ENCODE measurements around the gene SLC25A34.

SLC25A34 gene

DNA sequence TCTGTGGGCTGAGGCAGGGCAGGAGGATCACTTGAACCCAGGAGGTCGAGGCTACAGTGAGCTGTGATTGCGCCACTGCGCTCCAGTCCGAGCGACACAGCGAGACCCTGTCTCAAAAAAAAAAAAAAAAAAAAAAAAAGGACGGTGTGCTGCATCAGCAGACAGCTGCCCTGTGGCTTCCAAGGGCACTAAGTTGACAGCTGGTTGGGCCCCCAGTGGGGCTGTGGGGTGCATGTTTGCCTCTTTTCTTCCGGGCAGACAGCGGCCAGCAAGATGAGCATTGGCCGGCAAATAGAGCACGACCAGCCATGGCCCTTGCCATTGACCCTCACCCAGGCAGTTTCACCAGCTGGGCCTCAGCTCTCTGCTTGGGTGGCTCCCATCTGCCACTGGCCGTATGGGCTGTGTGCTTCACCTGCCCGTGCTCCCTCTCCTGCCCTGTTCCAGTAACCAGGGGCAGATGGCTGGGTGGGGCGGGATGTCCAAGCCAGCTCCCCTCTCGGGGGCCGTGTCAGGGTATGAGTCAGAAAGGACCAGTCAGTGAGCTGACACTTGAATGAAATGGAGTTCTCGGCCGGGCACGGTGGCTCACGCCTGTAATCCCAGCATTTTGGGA is 12.3 kb upstream of the SLC25A34 start:
- DNase-seq (ENCODE audit: low spot score) = no peak
- TF ChIP-seq, protein P1, sequence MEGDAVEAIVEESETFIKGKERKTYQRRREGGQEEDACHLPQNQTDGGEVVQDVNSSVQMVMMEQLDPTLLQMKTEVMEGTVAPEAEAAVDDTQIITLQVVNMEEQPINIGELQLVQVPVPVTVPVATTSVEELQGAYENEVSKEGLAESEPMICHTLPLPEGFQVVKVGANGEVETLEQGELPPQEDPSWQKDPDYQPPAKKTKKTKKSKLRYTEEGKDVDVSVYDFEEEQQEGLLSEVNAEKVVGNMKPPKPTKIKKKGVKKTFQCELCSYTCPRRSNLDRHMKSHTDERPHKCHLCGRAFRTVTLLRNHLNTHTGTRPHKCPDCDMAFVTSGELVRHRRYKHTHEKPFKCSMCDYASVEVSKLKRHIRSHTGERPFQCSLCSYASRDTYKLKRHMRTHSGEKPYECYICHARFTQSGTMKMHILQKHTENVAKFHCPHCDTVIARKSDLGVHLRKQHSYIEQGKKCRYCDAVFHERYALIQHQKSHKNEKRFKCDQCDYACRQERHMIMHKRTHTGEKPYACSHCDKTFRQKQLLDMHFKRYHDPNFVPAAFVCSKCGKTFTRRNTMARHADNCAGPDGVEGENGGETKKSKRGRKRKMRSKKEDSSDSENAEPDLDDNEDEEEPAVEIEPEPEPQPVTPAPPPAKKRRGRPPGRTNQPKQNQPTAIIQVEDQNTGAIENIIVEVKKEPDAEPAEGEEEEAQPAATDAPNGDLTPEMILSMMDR (IDR thresholded peaks at IDR 0.05; ENCODE audit: extremely low read depth, missing control alignments) = no peak

DNA sequence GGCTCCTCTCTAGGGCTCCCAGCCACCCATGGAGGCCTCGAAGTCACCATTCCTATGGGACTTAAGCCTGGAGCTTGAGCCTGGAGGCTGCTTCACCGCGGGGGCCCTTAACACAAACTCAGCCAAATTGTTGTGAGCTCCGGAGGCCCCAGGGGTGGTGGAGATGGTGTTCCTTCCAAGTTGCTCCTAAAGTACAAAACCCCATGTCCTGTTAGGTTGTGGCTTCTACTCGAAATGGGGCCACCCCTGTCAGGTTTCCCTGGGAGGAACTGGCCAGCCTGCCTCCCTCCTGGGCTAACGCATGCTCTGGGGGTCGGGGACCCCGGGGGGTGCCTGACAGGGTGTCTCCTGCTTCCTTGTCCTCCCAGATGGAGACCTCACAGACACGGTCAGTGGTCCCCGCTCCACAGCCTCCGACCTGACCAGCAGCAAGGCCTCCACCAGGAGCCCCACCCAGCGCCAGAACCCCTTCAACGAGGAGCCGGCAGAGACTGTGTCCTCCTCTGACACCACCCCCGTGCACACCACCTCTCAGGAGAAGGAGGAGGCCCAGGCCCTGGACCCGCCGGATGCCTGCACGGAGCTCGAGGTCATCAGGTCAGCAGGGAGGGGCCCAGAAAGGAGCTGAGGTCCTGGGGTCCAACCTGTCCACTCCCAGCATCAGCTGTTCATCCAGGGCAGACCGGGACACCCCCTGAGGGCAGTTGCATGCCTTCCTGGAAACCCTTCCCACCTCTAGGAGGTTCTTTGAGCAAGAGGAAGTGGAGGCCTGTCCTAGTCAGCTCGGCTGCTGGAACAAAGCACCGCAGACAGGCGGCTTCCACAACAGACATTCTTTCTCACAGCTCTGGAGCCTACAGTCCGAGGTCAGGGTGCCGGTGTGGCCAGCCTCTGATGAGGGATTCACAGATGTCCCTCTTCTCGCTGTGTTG is 10.8 kb upstream of the SLC25A34 start:
- TF ChIP-seq, protein P1 (IDR thresholded peaks at IDR 0.05; ENCODE audit: extremely low read depth, missing control alignments) = no peak
- no peak for DNase-seq (ENCODE audit: low spot score)

GRCh38 chr1:15726508-15726907 is 9.6 kb upstream of the SLC25A34 start:
- DNase-seq (ENCODE audit: low spot score) = no peak
- TF ChIP-seq, protein P1 (IDR thresholded peaks at IDR 0.05; ENCODE audit: extremely low read depth, missing control alignments) = no peak

DNA sequence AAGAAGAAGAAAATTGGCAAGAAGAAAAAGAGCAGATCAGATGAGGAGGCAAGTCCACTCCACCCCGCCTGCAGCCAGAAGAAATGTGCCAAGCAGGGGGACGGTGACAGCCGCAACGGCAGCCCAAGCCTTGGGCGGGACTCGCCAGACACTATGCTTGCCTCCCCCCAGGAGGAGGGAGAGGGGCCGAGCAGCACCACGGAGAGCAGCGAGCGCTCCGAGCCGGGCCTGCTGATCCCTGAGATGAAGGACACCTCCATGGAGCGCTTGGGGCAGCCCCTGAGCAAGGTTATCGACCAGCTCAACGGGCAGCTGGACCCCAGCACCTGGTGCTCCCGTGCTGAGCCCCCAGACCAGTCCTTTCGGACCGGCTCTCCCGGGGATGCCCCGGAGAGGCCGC is 9.0 kb upstream of the SLC25A34 start:
- TF ChIP-seq, protein P1 (IDR thresholded peaks at IDR 0.05; ENCODE audit: extremely low read depth, missing control alignments) = no peak
- no peak for DNase-seq (ENCODE audit: low spot score)

DNA sequence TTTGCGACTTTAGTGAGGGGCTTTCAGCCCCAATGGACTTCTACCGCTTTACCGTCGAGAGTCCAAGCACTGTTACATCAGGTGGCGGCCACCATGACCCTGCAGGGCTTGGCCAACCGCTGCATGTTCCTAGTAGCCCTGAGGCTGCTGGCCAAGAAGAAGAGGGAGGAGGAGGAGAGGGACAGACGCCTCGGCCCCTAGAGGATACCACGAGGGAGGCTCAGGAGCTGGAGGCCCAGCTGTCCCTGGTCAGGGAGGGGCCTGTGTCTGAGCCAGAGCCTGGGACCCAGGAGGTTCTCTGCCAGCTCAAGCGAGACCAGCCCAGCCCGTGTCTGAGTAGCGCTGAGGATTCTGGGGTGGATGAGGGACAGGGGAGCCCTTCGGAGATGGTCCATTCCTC is 8.6 kb upstream of the SLC25A34 start:
- DNase-seq (ENCODE audit: low spot score) = no peak
- TF ChIP-seq, protein P1 (IDR thresholded peaks at IDR 0.05; ENCODE audit: extremely low read depth, missing control alignments) = no peak

- no peak for DNase-seq (ENCODE audit: low spot score)
- TF ChIP-seq, protein P1 (IDR thresholded peaks at IDR 0.05; ENCODE audit: extremely low read depth, missing control alignments) = no peak
These were observed 8.1 kb upstream of the SLC25A34 start for GRCh38 chr1:15727866-15728534.

Measured in GM20000 (cell line).